GM19395 (cell line): ENCODE measurements around the gene KIAA1328.
A peak's percentile ranks its signal among the peaks of the same experiment; 100 is the strongest.

Experiments
- ATAC-seq: cut with Tn5 transposase; IDR thresholded peaks from one replicate; pipeline ENCODE4 v1.9.1; 2021; ENCODE audit warnings: mild to moderate bottlenecking, moderate library complexity; ENCODE audit not compliant: unreplicated experiment

KIAA1328 gene

DNA sequence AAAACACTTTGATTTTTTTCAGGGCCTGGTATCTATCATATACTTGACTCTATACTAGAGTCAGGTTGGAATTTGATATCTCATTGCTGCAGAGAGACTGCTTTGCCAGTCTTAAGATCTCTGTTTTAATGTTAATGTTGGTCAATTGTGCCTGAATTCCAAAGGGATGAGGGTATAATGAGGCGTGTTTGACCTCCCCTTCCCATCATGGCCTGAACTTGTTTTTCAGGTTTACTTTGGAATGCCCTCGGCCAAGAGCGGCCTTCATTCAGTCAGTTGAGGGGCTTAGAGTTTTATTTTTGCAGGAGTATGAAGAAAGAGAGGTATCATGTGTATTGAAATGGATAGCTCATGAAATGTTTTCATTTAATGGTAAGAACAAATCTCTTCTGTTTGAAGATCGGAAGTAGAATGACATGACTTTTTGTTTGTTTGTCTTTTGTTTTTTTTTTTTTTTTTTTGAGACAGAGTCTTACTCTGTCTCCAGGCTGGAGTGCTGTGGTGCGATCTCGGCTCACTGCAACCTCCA lies 119.0 kb downstream of the KIAA1328 start:
- ATAC-seq, result no peak

- no peak for ATAC-seq
Observed at GRCh38 chr18:36950282-36950681, 121.4 kb downstream of the KIAA1328 start.

GRCh38 chr18:36950960-36951359 lies 122.0 kb downstream of the KIAA1328 start:
- ATAC-seq, result no peak

- no peak for ATAC-seq
Observed at GRCh38 chr18:36953047-36953446, 124.1 kb downstream of the KIAA1328 start.

DNA sequence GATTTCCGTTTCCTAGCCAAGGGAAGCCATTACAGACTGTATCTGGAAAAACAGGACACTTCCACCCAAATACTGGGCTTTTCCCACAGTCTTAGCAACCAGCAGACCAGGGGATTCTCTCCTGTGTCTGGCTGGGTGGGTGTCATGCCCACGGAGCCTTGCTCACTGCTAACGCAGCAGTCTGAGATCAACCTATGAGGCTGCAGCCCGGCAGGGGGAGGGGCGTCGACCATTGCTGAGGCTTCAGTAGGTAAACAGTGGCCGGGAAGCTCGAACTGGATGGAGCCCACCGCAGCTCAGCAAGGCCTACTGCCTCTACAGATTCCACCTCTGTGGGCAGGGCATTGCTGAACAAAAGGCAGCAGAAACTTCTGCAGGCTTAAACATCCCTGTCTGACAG lies 131.1 kb downstream of the KIAA1328 start:
- no peak for ATAC-seq

- ATAC-seq, result no peak
Observed at GRCh38 chr18:36963464-36963863, 134.5 kb downstream of the KIAA1328 start.

DNA sequence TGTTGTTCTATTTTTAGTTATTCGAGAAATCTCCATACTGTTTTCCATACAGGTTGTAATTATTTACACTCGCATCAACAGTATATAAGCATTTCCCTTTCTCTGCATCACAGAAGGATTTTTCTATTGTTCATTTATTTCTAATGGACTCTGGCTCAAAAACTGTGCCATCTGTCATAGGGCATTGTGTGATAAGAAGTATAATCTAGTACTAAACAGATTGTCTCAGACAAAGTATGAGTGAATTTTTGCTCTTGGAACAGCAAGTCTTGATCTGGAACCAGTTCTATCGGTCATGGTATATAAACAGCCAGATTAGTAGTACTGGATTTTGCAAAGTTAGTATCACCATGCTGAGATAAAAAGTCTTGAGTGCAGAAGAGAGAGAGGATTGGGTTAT lies 145.8 kb downstream of the KIAA1328 start:
- no peak for ATAC-seq

DNA sequence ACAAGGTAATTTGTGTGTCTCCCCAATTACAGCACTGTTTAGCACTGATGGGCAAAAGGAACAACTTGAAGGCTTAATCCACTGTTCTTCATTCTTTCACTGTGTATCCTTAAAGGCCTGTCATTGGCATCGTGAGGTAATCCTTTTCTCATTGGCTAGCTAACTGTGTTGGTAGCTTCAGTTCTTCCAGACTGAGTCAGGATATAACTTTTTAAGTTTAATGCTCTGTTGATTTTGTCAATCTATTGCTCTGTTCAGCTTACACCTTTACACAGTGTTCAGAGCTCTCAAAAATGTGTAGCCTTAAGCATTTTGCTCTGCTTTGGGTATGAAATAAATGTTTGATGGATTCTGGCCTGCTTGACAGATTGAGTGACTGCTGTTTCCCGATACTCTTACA lies 148.2 kb downstream of the KIAA1328 start:
- ATAC-seq, result no peak

DNA sequence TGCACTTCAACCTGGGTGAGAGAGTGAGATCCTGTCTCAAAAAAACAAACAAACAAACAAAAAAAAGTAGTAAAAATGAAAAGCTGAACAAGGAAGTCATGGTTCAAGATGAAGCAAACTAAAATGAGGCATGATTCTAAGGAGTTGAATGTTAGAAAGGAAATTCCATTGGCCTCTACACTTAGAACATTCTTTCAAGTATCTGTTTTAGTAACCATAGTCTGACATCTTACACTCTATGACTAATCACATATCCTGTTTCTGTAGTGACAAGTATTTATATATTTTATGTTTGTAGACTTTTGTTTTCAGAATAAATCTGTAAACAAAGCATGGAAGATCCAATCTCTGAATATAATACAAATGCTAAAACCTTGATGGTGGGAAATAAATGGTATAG lies 164.1 kb downstream of the KIAA1328 start:
- no peak for ATAC-seq

DNA sequence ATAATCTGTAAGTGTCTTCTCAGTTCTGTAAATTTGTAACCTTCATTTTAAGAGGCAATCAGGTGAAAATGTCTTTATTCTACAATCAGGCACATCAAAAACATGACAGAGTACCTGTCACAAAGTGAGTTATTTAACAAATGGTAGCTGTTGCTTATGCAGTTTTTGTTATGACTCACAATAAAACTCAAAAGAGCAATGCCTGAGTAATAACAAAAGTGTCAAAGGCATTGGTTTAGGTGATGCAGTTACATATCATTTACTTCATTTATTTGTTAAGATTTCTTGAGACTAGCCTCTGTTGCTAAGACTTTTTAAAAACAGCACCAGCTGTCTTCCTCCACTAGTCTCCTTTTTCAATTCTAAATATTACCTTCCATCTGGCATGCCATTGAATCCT lies 177.8 kb downstream of the KIAA1328 start:
- ATAC-seq, result peak; percentile 76

GRCh38 chr18:37012452-37012851 lies 183.5 kb downstream of the KIAA1328 start:
- ATAC-seq, result no peak

GRCh38 chr18:37019157-37019827 lies 190.4 kb downstream of the KIAA1328 start:
- ATAC-seq, result no peak

DNA sequence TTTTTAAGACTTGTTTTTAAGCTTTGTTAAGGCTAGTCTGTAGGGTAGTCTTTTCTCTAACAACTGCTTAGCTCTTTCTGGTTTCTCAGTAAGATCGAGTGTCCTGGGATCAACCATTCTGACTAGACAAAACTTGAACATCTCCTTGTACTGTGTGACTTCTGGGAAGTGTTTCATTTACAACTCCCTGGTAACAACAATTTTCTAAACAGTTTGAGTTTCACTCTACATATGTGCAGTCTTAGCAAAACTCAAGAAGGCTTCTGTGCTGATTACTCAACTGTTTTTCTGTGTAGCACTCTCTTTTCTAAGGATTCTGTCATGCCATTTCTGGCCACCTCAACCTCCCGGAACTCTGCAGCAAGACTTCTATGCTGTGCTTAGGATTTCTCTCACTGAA lies 204.5 kb downstream of the KIAA1328 start:
- no peak for ATAC-seq

DNA sequence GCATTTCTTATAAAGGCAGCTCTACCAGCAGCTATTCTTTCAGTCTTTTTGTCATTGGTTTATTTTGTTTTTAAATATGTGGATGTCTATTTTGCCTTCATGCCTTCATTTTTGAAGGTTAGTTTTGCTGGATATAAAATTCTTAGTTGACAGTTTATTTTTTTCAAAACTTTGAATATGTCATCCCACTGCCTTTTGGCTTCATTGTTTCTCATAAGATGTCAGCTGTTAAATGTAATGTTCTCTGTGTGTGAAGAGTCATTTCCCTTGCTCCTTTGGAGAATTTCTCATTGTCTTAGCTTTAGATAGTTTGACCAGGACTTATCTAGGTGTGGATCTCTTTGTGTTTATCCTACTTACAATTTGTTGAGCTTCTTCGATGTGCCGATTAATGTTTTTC lies 213.5 kb downstream of the KIAA1328 start:
- ATAC-seq, result no peak

- no peak for ATAC-seq
Observed at GRCh38 chr18:37055137-37055802, 226.3 kb downstream of the KIAA1328 start.

GRCh38 chr18:37064187-37064586 lies 235.3 kb downstream of the KIAA1328 start:
- no peak for ATAC-seq

DNA sequence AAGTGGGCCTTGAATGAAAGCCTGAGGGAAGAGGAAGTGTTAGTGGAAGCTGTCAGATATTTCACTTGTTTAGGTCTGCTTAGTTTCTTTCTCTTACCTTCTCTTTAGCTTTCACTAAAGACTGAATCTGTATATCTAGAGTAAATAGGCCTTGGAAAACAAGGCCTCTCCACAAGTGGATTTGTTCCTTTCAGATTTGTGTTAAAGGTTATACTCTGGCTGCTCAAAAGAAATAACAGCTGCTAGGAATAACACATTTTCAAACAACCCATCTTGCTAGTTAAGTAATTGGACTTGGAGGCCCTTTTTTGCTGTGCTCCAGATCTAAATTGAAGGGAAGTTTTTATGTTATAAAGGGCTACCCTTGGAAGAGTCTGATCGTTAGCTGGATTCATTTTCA lies 236.3 kb downstream of the KIAA1328 start:
- no peak for ATAC-seq

GRCh38 chr18:37084912-37085311 lies 256.0 kb downstream of the KIAA1328 start:
- ATAC-seq, result no peak

- ATAC-seq, result no peak
Observed at GRCh38 chr18:37085362-37085761, 256.4 kb downstream of the KIAA1328 start.

DNA sequence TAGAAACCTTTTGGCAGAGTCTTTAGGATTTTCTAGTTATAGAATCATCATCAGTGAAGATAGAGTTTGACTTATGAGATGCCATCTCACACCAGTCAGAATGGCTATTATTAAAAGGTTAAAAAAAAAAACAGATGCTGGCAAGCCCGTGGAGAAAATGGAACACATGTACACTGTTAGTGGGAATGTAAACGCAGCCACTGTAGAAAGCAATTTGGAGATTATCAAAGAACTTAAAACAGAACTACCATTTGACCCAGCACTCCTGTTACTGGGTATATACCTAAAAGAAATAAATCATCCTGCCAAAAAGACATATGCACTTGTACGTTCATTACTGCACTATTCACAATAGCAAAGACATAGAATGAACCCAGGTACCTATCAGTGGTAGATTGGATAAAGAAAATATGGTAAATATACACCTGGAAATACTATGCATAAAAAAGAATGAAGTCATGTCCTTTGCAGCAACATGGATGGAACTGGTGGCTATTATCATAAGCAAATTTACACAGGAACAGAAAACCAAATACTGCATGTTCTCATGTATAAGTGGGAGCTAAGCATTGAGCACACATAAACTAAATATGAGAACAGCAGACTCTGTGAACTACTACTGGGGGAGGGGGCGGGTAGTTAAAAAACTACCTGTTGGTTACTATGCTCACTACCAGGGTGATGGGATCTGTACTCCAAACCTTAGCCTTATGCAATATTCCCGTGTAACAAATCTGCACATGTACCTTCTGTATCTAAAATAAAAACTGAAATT lies 279.0 kb downstream of the KIAA1328 start:
- ATAC-seq, result no peak

DNA sequence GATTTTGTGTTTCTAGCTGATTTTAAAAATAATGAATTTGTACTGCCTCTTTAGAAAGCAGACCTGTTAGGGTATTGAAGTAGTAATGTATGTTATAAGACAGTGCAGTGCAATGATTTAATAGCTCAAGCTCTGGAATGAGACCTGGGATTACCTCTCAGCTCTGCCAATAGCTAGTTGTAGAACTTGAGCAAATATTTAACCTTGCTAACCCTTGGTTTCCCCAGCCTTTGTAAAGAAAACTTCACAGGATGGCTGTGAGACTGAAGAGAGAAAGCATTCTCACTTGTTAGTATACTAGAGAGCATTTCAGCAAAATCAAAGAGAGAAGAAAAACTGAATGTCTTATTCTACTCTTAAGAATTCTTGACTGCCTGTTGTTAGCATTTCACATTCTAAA lies 293.9 kb downstream of the KIAA1328 start:
- ATAC-seq, result no peak

GRCh38 chr18:37124516-37124915 lies 295.6 kb downstream of the KIAA1328 start:
- ATAC-seq, result no peak
